ENCODE results near the gene LRRC7.

LRRC7 gene

GRCh38 chr1:70072231-70072751 lies 504.6 kb downstream of the LRRC7 start:
- TF ChIP-seq CTCF (IDR thresholded peaks at IDR 0.05; ENCODE audit: low read depth, low read length), result no peak
- DNase-seq (ENCODE audit: extremely low read depth, low read depth), result no peak

DNA sequence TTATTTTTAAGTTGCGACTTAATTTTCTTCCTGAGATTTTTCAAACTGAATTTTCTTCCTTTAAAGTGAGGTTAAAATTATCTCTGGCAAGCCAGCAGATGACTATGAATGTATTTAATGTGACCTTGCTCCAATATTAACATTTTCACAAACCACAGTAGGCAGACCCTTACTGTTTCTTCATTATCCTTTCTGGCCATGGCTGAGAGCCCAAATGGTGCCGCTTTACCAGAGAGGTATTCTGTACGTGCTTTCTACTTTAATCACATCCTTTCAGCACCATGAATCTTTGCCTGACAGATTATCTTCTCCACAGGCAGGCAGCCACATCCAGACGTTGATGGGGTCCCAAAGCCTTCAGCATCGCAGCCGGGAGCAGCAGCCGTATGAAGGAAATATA lies 508.0 kb downstream of the LRRC7 start:
- TF ChIP-seq CTCF (IDR thresholded peaks at IDR 0.05; ENCODE audit: low read depth, low read length), result no peak
- DNase-seq (ENCODE audit: extremely low read depth, low read depth), result no peak

- no peak for DNase-seq (ENCODE audit: extremely low read depth, low read depth)
- no peak for TF ChIP-seq CTCF (IDR thresholded peaks at IDR 0.05; ENCODE audit: low read depth, low read length)
Observed at GRCh38 chr1:70077066-70077465, 509.3 kb downstream of the LRRC7 start.

DNA sequence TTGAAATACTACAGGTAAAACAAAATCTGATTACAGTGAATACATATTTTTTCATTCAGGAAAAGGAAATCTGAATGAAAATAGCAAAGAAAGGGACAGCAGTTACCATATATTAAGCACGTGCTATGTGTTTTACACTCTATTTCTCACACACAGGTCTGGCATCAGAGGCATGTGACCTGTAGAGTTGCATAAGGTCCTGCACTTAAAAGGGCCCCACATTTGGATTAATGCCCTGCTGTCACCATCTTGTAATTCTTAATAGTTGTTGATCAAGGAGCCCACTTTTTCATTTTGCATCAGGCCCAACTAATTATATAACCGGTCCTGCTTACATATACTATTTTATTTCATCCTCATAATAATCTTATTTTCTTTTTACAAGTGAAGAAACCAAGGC lies 511.8 kb downstream of the LRRC7 start:
- TF ChIP-seq CTCF (IDR thresholded peaks at IDR 0.05; ENCODE audit: low read depth, low read length), result no peak

DNA sequence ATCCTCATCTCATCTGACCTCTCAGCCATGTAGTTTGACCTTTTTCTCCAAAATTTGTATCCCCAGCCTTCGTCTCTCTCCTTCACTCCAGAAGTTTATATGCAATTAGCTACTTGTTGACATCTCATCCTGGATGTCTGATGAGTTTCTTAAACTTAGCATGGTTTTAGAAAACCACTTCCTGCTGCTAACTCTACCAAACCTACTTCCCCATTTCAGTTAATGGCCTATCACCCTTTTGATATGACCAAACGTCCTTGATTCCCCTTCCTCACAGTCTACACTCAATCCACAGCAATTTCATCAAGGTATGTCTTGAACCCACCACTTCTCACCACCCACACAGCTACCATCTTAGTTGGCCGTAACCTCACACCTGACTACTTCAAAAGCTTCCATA lies 515.8 kb downstream of the LRRC7 start:
- TF ChIP-seq CTCF (IDR thresholded peaks at IDR 0.05; ENCODE audit: low read depth, low read length), result no peak

More for the DNA sequence above, 511.8 kb downstream of the LRRC7 start:
- DNase-seq (ENCODE audit: extremely low read depth, low read depth), result no peak

GRCh38 chr1:70084314-70084915 lies 516.7 kb downstream of the LRRC7 start:
- TF ChIP-seq CTCF (IDR thresholded peaks at IDR 0.05; ENCODE audit: low read depth, low read length), result no peak
- no peak for DNase-seq (ENCODE audit: extremely low read depth, low read depth)

More for the DNA sequence above, 515.8 kb downstream of the LRRC7 start:
- DNase-seq (ENCODE audit: extremely low read depth, low read depth), result no peak

DNA sequence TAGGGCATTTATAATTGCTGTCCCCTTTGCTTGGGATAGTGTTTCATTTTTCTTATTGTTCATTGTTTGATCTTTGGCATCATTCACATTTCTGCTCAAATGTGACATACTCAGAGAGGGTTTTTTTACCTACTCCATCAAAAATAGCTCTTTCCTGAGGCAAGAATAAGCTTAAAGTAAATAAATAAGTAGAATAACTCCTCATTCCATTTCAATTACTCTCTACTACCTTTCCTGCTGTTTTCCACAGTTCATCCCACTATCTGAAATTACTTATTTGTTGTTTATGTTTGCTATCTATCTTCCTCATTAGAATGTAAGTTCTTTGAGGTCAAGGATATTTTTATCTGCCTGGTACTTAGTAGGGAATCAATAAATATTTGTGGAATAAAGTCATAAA lies 517.8 kb downstream of the LRRC7 start:
- TF ChIP-seq CTCF (IDR thresholded peaks at IDR 0.05; ENCODE audit: low read depth, low read length), result no peak
- DNase-seq (ENCODE audit: extremely low read depth, low read depth), result no peak

Measured in AG09319 (cell line).